Measurements from ENCODE around the gene CAPN10.

Gene CAPN10

DNA sequence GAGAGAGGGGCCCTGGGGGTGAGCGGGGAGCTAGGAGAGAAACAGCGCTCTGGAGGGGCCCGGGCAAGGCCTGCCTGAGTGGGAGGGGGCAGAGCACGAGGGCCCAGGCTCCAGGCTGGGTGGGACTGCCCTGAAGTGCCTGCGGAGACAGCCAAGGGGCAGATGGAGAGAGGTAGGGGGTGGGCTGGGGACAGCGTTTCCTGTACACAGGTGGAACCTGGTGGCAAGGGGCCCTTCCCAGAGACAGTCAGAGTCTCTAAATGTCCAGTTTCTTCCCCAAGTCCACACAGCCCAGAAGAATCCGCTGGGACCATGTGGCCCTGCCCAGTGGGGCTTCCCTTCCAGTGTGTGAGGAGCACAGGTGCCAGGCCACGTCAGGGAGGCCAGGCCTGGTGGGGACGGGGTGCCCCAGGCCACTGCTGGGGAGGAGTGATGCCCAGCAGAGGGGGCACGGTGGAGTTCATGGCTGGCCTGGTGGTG lies 37.0 kb downstream of the CAPN10 start:
- DNase-seq (ENCODE audit: low read depth) = no peak

DNA sequence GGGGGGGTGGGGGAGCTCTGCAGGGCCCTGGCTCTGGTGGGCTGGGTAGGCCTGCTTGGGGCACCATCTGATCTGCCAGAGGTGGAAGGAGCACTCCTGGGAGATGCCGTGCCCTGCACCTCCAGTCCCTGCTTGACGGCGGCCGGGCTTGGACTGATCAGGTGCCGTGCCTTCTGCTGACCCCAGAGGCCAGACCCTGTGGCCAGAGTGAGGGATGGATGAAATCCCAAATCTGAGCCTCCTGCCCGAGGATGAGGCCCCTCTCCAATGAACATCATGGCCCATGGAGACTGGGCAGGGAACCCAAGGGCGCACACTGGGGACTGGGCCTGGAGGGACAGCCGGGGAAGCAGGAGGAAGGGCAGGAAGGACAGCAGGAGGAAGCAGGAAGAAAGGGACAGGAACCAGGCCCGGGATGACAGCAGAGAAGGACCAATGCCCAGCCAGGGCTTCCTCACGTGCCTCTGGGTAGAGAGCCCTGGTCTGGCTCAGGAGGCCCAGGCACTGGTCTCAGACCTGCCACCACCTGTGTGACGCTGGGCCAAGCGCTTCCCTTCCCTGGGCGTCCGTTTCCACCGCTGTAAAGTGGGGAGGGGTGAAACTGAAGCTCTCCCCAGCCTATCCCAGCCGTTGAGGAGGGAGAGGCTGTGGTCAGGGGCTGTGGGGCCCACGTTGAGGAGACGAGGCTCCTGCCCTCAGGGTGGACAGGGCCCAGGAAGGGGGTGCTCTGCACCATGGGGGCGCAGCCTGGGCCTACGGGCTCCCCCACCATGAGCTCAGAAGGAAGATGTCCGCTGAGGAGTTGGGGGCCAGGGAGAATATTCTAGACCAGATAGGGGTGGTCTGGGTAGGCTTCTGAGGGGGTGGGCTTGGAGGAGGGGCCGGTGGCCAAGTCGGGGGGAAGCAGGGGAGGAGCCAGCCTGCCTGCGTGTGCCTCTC lies 37.7 kb downstream of the CAPN10 start:
- no peak for DNase-seq (ENCODE audit: low read depth)

DNA sequence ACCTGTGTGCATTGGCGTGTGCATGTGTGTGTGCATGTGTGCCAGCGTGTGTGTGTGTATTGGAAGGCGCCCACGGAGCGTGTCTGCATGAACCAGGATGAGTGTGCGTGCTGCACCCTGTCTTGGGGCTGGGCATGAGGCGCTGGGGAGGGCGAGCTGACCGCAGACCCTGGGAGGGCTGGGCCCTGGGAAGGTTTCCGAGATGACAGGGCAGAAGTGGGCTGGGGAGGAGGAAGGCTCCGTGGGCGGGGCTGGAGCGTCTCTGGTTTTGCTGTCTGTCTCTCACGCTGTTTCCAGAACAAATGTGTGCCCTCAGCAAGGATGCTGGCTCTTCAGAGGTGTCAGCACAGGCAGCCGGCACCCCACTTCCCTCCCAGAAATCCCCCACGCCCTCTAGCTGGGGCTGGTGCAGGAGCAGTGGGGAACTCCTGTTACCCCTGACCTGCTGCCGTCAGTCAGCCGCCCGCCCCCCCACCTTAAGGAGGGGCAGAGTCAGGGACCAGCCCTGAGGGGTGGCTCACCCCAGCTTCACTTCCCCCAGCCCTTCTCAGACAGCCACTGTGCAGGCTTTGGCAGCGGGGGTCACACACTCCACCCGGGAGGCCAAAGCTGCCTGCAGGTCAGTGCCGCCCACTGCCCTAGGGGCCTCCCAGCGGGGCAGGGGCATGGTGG lies 38.6 kb downstream of the CAPN10 start, which contains the start of gene GPR35:
Gene GPR35, plus strand, starts transcription at position 531 of the 672 bp plus-strand sequence. CDS start 4,473 bp downstream, outside the sequence.
- peak; percentile 76 for DNase-seq (ENCODE audit: low read depth)

DNA sequence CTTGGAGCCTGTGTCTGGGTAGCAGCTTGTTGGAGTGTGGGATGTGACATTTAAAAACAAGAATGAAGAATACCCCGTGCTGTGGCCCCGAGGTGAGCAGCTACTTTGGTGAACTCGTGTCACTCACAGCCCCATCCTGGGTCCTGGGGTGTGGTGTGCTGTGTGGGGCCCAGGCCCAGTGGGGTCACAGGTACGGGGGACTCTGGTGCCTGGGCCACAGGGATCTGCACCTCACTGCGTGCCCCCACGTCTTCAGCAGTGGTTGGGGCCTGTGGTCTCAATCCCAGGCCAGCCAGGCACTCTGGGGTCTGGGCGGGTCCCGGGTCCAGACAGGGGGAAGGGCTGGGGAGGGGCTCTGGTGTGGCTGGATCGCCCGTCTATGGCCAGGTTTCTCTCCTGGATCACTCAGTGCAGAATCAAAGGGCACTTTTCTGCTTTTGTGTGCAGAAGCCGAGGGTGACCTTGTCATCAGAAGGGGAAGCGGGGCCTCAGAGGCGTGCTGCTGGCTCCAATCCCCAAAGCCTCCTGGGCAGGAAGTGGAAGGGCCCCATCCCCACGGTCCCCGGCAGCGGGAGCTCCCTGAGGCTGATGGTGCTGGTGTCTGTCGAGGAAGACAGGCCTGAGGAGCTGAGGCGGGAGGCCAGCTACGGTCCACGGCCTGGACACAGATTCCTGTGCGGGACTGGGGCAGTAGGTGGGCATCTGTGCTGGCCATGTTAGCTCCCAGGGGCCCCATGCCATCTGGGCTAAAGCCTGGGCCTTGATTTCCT lies 40.2 kb downstream of the CAPN10 start:
- no peak for DNase-seq (ENCODE audit: low read depth)

DNA sequence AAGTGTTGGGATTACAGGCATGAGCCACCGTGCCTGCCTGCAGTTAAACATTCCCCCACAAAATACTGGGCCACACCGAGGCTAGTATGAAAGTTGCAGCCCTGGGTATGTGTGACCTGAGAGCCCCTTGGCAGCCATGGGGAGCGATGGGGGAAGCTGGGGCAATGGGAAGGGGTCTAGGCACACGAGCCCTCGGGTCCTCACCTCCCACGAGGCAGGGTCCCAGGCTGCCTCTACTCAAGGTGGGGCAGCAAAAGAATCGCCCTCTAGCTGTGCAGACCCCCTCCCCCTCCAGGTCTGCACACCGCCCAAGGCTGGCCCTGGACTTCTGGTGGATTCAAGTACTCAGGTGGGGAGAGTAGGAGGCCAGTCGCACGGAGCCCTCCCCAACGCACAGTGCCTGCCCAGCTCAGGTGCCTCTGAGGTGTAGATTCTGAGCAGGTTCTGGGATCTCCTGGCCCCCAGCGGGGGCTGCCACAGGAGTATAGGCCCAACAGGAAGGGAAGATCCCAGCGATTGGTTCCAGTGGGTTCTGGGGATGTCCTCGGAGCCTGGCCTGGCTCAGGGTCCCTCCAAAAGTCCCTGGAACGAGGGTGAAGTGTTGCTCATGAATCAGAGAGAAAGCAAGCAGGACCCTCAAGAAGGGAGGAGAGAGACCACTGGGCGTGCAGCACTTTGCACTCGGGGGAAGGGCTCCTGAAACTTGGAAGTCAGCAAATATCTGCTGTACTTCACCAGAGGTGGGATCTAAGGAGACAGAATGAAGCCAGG lies 41.4 kb downstream of the CAPN10 start:
- no peak for DNase-seq (ENCODE audit: low read depth)

DNA sequence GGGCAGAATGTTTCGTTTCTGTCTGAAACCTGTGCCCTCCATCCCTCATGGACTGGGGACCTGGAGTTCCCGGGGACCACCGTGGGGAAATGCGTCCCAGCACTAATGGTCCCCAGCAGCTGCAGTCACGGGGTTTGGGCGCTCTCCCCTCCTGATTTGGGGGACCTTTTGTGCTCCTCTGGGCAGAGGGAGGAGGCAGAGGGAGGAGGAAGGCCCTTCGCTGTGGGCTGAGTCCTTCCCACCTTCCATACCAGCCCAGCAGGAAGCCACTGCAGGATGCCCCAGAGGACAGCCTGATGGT lies 41.9 kb downstream of the CAPN10 start:
- no peak for DNase-seq (ENCODE audit: low read depth)

DNA sequence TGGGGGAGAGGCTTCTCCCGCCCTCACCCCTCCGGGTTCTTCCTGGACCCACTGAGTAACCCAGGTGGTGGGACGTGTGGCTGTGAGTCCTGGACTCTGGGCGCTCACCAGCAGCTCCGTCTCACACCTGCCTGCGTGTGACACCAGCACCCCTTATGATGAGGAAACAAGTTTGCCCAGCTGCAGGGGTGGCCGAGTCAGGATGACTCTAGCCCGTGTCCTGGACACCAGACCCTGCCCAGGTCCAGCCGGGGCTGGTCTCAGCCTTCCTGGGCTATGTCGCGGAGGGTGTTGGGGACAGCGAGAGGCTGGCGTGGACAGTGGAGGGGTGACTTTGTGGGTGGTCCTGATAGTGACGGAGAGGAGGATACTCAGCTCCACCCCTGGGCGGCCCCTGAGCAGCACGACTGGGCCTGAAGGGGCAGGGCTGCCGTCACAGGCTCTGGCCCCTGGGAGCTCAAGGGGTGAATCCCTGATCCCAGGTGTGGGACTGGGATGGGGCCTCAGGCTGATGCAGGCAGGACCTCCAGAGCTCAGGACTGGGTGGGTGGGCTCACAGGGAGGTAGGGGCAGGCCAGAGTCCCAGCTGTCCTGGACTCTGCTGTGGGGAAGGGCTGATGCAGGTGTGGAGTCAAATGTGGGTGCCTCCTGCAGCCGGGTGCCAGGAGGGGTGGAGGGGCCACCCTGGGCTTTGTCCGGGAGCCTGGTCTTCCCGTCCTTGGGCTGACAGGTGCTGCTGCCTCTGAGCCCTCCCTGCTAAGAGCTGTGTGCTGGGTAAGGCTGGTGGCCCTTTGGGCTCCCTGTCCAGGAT lies 42.5 kb downstream of the CAPN10 start:
- DNase-seq (ENCODE audit: low read depth) = no peak

DNA sequence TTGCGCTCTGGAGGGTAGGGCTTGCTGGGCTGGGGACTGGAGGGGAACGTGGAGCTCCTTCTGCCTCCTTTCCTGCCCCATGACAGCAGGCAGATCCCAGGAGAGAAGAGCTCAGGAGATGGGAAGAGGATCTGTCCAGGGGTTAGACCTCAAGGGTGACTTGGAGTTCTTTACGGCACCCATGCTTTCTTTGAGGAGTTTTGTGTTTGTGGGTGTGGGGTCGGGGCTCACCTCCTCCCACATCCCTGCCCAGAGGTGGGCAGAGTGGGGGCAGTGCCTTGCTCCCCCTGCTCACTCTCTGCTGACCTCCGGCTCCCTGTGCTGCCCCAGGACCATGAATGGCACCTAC lies 43.1 kb downstream of the CAPN10 start:
- no peak for DNase-seq (ENCODE audit: low read depth)

DNA sequence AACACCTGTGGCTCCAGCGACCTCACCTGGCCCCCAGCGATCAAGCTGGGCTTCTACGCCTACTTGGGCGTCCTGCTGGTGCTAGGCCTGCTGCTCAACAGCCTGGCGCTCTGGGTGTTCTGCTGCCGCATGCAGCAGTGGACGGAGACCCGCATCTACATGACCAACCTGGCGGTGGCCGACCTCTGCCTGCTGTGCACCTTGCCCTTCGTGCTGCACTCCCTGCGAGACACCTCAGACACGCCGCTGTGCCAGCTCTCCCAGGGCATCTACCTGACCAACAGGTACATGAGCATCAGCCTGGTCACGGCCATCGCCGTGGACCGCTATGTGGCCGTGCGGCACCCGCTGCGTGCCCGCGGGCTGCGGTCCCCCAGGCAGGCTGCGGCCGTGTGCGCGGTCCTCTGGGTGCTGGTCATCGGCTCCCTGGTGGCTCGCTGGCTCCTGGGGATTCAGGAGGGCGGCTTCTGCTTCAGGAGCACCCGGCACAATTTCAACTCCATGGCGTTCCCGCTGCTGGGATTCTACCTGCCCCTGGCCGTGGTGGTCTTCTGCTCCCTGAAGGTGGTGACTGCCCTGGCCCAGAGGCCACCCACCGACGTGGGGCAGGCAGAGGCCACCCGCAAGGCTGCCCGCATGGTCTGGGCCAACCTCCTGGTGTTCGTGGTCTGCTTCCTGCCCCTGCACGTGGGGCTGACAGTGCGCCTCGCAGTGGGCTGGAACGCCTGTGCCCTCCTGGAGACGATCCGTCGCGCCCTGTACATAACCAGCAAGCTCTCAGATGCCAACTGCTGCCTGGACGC lies 43.6 kb downstream of the CAPN10 start:
- no peak for DNase-seq (ENCODE audit: low read depth)

DNA sequence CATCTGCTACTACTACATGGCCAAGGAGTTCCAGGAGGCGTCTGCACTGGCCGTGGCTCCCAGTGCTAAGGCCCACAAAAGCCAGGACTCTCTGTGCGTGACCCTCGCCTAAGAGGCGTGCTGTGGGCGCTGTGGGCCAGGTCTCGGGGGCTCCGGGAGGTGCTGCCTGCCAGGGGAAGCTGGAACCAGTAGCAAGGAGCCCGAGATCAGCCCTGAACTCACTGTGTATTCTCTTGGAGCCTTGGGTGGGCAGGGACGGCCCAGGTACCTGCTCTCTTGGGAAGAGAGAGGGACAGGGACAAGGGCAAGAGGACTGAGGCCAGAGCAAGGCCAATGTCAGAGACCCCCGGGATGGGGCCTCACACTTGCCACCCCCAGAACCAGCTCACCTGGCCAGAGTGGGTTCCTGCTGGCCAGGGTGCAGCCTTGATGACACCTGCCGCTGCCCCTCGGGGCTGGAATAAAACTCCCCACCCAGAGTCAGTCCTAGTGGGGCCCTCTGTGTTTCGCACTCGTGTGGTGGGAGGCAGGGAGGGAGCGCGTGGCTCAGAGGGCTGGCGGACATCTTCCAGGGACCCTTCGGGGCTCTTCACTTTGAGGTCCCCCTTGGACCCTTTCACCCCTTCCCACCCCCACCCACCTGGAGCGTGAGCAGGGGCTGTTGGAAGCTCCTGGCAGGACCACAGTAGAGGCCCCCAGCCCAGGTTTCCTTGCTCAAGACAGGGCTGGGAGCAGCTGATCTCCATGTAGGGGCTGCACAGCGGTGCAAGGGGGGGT lies 44.4 kb downstream of the CAPN10 start:
- DNase-seq (ENCODE audit: low read depth) = no peak

DNA sequence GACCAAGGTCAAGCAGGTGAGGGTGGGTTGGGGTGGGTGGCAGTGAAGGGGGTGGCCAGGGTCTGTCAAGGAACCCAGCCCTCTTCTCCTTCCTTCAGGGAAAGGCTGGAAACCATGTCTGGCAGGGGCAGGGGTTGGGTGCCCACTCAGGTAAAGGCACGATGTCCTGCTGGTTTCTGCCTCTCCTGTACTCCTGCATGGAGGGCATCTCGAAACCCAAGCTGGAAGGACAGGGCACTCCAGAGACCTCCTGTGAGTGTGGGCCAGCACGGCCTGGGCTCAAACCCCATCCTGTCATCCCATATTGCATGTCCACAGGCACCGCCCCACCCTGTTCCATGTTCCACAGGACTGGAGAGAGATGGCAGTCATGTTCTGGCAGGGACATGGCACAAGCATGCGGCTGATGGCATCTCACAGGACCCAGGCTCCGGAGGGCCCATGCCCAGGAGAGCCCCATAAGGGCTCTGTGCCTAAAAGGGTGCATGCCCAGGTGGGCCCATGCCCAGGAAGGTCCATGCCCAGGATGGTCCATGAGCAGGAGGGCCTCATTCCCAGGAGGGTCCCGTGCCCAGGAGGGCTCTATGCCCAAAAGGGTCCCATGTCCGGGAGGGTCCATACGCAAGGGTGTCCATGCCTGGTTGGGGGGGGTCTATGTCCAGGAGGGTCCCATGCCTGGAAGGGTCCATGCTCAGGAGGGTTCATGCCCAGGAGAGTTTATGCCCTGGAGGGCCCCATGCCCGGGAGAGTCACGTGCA lies 45.2 kb downstream of the CAPN10 start:
- DNase-seq (ENCODE audit: low read depth) = no peak

DNA sequence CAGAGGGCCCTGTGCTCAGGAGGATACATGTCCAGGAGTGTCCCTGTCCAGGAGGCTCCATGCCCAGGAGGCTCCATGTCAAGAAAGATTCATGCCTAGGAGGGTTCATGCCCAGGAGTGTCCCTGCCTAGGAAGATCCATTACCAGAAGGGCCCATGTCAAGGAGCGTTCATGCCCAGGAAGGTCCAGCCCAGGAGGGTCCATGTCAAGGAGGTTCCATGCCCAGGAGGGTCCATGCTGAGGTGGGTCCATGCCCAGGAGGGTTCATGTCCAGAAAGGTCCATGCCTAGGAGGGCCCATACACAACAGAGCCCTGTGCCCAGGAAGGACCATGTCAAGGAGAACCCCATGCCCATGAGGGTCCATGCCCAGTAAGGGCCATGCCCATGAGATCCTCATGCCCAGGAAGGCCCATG lies 45.8 kb downstream of the CAPN10 start:
- no peak for DNase-seq (ENCODE audit: low read depth)

DNA sequence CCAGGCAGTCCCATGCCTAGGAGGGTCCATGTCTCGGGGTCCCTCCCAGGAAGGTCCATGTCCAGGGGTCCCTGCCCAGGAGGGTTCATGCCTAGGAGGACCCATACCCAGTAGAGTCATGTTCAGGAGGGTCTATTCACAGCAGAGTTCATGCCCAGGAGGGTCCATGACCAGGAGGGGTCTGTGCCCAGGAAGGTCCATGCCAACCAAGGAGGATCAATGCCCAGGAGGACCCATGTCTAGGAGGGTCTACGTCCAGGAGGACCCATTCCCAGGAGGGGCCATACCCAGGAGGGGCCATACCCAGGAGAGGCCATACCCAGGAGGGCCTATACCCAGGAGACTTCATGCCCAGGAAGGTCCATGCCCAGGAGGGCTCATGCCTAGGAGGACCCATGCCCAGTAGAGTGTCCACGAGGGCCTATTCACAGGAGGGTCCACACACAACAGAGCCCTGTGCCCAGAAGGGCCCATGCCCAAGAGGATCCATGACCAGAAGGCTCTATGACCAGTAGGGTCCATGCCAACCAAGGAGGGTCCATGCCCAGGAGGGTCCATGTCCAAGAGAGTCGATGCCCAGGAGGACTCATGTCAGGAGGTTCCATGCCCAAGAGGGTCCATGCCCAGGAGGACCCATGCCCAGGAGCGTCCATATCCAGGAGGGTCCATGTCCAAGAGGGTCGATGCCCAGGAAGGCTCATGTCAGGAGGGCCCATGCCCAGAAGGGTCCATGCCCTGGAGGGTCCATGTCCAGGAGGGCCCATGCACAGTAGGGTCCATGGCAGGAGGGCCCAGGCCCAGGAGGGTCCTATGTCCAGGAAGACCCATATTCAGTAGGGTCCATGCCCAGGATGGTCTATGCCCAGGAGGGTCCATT lies 48.8 kb downstream of the CAPN10 start:
- no peak for DNase-seq (ENCODE audit: low read depth)

DNA sequence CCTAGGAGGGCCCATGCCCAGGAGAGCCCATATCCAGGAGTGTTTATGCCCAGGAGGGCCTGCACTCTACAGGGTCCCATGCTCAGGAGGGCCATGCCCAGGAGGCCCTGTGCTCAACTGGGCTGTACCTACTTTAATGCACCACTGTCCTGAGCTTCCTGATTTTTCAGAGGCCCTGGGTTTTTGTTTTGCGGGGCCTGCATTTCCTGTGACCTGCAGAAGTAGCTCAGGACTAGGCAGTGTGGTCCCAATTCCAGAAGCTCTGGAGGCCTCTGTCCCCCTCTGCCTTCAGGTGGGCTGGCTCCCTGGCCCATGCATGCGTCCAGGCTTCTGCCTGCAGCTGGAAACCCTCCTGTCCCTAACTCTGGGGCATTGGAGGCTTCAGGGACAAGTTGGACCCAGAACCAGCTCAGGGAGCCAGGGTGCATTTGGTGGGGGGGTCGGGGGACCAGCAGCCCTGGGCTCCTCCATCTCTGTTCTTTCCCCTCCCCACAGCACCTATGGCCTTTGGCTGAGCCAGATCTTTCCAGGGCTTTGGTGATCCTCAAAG lies 49.5 kb downstream of the CAPN10 start:
- DNase-seq (ENCODE audit: low read depth) = no peak

DNA sequence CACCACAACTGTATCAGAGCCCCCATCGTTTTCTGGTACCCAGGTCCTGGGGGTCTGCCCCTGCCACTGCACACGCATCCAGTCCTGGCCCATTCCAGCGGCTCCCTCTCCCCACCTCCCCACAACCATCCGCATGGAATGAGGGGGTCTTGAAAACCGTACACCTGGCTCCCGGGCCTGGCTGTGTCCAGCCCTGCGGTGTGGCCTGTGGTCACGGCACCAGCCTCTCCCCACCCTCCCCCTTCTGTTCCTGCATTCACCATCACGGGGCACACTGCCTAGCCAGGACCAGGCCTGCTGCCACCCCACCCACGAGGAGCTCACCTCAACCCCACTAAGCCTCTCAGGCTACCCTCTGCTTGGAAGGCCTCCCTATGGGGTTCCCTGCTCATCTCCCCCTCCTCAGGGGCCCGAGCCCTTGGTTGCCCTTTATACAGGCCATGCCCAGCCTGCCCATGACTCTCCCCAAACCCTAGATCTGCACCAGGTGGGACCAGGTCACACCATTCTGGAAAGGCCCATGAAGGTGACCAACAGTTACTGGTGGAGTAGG lies 50.1 kb downstream of the CAPN10 start:
- DNase-seq (ENCODE audit: low read depth) = no peak

DNA sequence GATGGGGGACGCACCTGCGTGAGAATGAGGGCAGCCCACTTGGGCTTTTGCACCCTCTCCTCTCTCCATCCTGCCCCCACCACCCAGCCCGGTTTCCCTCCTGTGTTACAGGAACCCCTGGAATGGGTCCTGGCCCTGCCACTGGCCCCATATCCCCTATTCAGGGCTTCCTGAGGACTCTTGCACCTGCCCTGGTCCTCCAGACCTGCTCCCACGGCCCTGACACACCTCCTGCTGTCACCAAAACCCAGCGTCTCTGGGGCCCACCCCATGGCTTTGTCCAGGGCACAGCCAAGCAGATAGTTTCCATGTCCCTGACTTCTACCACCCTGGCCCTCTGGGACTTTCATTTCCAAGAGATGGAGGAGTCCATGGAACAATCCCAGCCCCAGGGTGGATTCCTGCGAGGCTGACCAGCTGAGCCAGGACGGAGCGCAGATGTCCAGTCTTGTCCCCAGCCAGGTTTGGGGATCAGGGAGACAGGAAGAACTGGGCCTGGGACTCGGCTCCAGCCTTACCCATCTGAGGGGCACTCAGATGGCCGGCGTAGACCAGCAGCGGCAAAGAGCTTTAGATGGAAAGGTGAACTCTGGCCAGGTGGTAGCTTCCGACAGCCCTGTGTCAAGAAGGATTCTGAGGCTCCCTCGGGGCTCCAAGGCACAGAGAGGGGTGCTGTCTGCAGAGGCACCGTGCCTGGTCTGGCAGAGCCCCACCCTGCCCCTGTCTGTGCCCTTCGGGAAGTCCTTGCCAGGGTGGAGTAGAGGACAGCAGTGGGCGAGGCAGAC lies 50.8 kb downstream of the CAPN10 start:
- no peak for DNase-seq (ENCODE audit: low read depth)

Data from amniotic epithelial cell (primary cell).